HFFc6 (cell line): ENCODE results near the gene SLC35F2. TPM values are rescaled to one million over a fixed set of nuclear protein-coding genes. Genes with fewer than 3 reads are reported as not detected.

ENCODE experiments used
- DNase-seq: peaks from one replicate; pipeline ENCODE4 v3.0.0-alpha.2; 2018
- H3K27ac Mint-ChIP-seq: 2 replicates; pipeline ENCODE4 v1.8.0; 2020; ENCODE audit warnings: mild to moderate bottlenecking, mixed read lengths
- H3K27me3 Mint-ChIP-seq: 2 replicates; pipeline ENCODE4 v1.8.0; 2021; ENCODE audit warnings: mild to moderate bottlenecking, moderate library complexity, mixed read lengths; ENCODE audit not compliant: insufficient read depth
- H3K36me3 Mint-ChIP-seq: 2 replicates; pipeline ENCODE4 v1.8.0; 2021; ENCODE audit warnings: low read depth, mixed read lengths
- H3K4me1 Mint-ChIP-seq: 2 replicates; pipeline ENCODE4 v1.8.0; 2020; ENCODE audit warnings: low read depth, mixed read lengths
- H3K4me3 Mint-ChIP-seq: 2 replicates; pipeline ENCODE4 v1.8.0; 2020; ENCODE audit warnings: mild to moderate bottlenecking, moderate library complexity, mixed read lengths
- H3K9me3 Mint-ChIP-seq: 2 replicates; pipeline ENCODE4 v1.8.0; 2020; ENCODE audit warnings: mild to moderate bottlenecking, mixed read lengths
- total RNA-seq, 6 experiments: library from RNA; stranded (reverse); fragmentation: NEBNext Ultra II Directional; extraction: Animal tissue kit (Norgen Biotek cat#: 25700); gene quantifications; 2 replicates in 1 of 6; 3 replicates in 5 of 6; pipeline ENCODE4 v1.2.3, GENCODE V29; 2021
- TF ChIP-seq, protein P1 (sequence below): fragments of 200-600 bp; sonication (generic); IDR thresholded peaks from 2 replicates; pipeline ENCODE4 v1.5.0; 2021; ENCODE audit warnings: antibody characterized with exemption, mild to moderate bottlenecking

The SLC35F2 gene
- total RNA-seq, 6 experiments from 2014 or later = 7.0 to 9.7 (median 7.7) TPM

DNA sequence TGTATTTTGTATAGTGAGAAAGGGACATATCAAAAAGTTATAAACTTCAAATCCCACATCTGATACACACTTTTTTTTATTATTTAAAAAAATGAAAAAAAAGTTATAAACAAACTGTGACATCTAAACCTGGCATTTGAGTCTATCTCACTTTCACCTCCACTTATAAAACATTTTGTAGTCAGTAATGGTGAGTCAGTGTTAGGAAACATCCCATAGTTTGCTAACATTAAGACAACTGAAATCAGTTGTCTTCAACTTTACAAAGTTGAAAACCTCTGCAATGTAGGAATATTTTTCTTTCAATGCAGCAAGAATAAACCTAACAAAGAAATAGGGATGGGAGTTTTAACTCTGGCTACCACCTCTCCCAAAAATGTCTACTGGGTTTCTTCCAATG is 47.7 kb downstream of the SLC35F2 start:
- H3K4me3 Mint-ChIP-seq = no peak overlapping the region

GRCh38 chr11:107808521-107808920 is 50.1 kb downstream of the SLC35F2 start:
- TF ChIP-seq, protein P1, sequence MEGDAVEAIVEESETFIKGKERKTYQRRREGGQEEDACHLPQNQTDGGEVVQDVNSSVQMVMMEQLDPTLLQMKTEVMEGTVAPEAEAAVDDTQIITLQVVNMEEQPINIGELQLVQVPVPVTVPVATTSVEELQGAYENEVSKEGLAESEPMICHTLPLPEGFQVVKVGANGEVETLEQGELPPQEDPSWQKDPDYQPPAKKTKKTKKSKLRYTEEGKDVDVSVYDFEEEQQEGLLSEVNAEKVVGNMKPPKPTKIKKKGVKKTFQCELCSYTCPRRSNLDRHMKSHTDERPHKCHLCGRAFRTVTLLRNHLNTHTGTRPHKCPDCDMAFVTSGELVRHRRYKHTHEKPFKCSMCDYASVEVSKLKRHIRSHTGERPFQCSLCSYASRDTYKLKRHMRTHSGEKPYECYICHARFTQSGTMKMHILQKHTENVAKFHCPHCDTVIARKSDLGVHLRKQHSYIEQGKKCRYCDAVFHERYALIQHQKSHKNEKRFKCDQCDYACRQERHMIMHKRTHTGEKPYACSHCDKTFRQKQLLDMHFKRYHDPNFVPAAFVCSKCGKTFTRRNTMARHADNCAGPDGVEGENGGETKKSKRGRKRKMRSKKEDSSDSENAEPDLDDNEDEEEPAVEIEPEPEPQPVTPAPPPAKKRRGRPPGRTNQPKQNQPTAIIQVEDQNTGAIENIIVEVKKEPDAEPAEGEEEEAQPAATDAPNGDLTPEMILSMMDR = no peak

More for the DNA sequence above, 47.7 kb downstream of the SLC35F2 start:
- Mint-ChIP-seq H3K36me3 (no peaks in the 10 kb centered on the region), H3K4me1 (no peaks in the 10 kb centered on the region), H3K27me3 (no peaks in the 10 kb centered on the region), H3K9me3 (no peaks in the 10 kb centered on the region), H3K27ac (no peak overlapping the region)
- TF ChIP-seq, protein P1 = no peak
- DNase-seq = no peak

GRCh38 chr11:107804971-107805370 is 53.6 kb downstream of the SLC35F2 start:
- Mint-ChIP-seq H3K9me3 (no peaks in the 10 kb centered on the region), H3K4me1 (no peaks in the 10 kb centered on the region), H3K27me3 (no peaks in the 10 kb centered on the region; the same call in 1 of the 2 replicates), H3K4me3 (no peak overlapping the region), H3K27ac (no peak overlapping the region), H3K36me3 (no peaks in the 10 kb centered on the region)
- no peak for DNase-seq
- TF ChIP-seq, protein P1 = no peak

More at GRCh38 chr11:107808521-107808920, 50.1 kb downstream of the SLC35F2 start:
- Mint-ChIP-seq H3K4me1 (no peaks in the 10 kb centered on the region), H3K4me3 (no peak overlapping the region), H3K9me3 (no peaks in the 10 kb centered on the region), H3K36me3 (no peaks in the 10 kb centered on the region), H3K27ac (no peak overlapping the region), H3K27me3 (no peaks in the 10 kb centered on the region)
- DNase-seq = no peak

DNA sequence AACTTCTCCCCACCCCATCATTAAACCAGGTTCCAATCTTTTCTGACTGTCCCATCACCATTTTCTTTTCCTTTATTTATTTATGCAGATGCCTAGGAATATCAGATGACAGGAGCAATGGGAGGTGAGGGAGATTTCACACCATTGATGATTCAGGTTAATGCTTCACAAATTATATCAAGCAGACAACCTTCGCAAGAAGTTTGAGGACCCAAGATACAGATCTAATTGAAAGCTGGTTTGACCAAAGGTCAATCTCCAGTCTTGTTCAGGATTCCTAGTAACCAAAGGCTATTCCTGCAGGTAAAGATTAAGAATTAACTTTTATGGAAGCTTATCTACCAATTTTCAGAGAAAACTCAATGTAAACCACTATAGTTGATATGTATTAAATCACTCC is 54.4 kb downstream of the SLC35F2 start:
- H3K4me3 Mint-ChIP-seq = no peak overlapping the region
- H3K27ac Mint-ChIP-seq = no peak overlapping the region
- DNase-seq = no peak
- H3K4me1 Mint-ChIP-seq = no peaks in the 10 kb centered on the region
- H3K36me3 Mint-ChIP-seq = no peaks in the 10 kb centered on the region
- no peaks in the 10 kb centered on the region; the same call in 1 of the 2 replicates for H3K27me3 Mint-ChIP-seq
- no peaks in the 10 kb centered on the region for H3K9me3 Mint-ChIP-seq
- TF ChIP-seq, protein P1 = no peak

GRCh38 chr11:107801641-107802040 is 56.9 kb downstream of the SLC35F2 start:
- no peak for DNase-seq
- TF ChIP-seq, protein P1 = no peak
- no peaks in the 10 kb centered on the region for H3K4me1 Mint-ChIP-seq
- no peak overlapping the region for H3K4me3 Mint-ChIP-seq
- no peaks in the 10 kb centered on the region for H3K9me3 Mint-ChIP-seq
- no peaks in the 10 kb centered on the region for H3K36me3 Mint-ChIP-seq
- no peaks in the 10 kb centered on the region; the same call in 1 of the 2 replicates for H3K27me3 Mint-ChIP-seq
- no peak overlapping the region for H3K27ac Mint-ChIP-seq
